VCaP (cell line): ENCODE data around the gene RSAD1.

Source experiments
- H3K27ac ChIP-seq: fragments of 450-650 bp; 2 replicates; pipeline ENCODE4 v1.5.1; 2017
- TF ChIP-seq, protein P1 (sequence below): fragments of 450-650 bp; conservative IDR thresholded peaks from 2 replicates; pipeline ENCODE4 v1.5.1; 2017; ENCODE audit warnings: mild to moderate bottlenecking, moderate library complexity

Gene RSAD1

DNA sequence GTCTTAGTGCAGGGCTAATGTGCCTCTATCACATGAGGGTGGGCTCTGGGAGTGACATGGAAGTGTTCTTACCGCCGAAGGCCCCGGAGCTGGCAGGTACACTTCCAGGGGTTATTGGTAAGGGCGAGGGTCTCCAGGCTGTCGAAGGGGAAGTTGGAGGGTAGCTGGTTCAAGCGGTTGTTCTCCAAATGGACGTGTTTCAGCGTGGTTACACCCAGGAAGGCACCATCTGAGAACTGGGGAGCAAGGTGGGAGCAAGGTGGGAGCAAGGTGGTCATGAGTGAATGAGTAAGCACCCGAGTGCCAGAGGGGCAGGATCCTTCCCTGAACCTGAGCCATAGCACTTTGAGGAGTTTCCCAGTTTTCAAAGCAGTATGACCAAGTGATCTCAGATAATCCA, 13.0 kb upstream of the RSAD1 start:
- TF ChIP-seq, protein P1, sequence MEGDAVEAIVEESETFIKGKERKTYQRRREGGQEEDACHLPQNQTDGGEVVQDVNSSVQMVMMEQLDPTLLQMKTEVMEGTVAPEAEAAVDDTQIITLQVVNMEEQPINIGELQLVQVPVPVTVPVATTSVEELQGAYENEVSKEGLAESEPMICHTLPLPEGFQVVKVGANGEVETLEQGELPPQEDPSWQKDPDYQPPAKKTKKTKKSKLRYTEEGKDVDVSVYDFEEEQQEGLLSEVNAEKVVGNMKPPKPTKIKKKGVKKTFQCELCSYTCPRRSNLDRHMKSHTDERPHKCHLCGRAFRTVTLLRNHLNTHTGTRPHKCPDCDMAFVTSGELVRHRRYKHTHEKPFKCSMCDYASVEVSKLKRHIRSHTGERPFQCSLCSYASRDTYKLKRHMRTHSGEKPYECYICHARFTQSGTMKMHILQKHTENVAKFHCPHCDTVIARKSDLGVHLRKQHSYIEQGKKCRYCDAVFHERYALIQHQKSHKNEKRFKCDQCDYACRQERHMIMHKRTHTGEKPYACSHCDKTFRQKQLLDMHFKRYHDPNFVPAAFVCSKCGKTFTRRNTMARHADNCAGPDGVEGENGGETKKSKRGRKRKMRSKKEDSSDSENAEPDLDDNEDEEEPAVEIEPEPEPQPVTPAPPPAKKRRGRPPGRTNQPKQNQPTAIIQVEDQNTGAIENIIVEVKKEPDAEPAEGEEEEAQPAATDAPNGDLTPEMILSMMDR, result no peak
- H3K27ac ChIP-seq, result no peak overlapping the region

DNA sequence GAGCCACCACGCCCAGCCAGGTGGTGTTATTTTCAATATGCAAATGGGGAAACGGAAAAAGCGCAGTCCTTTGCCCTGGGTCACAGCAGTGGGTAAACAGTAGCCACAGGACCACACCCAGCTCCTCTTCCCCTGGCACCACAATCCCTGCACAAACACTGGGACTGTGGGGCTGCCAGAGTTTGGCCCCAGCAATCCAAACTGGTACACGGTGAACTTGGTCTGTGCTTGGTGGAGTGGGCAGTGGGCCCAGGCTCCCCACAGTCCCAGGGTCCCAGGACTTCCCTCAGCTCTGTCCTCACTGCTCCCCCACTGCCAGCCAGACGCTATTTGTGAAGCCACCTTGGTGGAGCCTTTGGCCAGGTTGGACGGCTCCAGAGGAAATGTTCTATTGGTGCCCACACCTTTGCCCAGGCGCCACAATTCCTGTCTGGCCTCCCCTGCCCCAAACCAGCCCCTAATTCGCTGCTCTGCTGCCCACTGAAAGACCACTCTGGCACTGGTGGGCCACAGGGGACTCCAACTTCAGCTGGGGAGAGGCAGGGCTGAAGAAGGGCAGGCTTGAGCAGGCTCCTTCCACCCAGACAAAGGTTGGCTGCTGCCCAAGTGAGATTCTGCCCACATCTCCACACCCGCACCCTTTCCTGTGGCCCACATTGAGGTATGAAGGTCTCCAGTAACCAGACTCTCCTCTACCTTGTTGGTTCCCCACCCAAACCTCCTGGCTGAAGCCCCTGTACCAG, 12.1 kb upstream of the RSAD1 start:
- no peak overlapping the region; the same call in 1 of the 2 replicates for H3K27ac ChIP-seq
- TF ChIP-seq, protein P1, result no peak

DNA sequence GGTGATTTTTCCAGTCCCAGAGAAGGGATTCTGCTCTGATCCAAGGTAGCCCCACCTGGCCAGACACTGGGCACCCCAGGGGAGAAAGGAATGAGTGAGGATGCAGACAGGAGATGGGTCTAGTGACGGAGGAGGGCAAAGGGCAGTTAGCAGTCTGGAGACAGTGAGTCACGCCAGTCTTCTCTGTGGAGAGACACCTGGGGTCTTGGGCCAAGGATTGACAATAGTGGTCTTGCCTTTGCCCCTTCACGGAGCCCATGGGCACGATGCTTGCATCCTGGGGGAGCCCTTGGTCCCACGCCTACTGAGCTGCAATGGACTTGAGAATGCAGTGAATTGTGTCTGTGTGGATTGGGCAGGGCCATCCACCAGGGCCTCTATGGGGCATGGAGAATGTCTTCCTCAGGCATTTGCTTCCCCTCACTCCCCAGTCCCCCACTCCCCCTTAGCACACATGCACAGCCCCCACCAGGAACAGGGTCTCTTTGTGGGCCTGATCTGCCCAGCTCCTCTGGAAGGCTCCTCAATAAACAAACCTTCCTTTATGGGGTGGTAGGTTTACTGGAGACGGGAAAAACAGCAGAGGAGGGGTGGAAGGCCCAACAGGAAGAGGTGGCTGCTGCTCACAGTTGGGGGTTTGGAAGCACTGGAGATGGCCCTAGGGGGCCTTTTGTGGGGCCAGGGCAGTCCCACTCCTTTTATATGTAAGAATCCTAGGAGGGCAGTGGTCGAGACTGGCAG, 11.4 kb upstream of the RSAD1 start:
- H3K27ac ChIP-seq, result no peak overlapping the region
- TF ChIP-seq, protein P1, result no peak

DNA sequence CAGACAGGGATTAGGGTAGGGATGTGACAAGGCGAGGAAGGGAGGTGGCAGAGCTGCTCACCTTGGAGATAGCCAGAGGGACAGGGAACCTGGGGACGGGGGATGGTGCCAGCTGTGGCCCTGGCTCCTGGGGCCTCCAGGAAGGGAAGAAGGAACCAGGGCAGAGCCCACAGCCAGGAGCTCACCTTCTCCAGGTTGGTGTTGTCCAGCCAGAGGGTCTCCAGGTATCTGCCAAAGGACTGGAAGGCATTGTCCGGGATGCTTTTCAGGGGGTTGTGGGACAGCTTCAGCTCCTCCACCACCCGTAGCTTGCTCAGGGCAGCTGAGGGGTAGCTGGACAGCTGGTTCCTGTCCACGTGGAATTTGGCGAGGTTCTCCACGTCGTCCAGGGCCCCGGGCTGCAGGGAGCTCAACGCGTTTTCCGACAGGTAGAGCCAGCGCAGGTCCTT, 10.8 kb upstream of the RSAD1 start:
- H3K27ac ChIP-seq, result no peak overlapping the region
- TF ChIP-seq, protein P1, result no peak

DNA sequence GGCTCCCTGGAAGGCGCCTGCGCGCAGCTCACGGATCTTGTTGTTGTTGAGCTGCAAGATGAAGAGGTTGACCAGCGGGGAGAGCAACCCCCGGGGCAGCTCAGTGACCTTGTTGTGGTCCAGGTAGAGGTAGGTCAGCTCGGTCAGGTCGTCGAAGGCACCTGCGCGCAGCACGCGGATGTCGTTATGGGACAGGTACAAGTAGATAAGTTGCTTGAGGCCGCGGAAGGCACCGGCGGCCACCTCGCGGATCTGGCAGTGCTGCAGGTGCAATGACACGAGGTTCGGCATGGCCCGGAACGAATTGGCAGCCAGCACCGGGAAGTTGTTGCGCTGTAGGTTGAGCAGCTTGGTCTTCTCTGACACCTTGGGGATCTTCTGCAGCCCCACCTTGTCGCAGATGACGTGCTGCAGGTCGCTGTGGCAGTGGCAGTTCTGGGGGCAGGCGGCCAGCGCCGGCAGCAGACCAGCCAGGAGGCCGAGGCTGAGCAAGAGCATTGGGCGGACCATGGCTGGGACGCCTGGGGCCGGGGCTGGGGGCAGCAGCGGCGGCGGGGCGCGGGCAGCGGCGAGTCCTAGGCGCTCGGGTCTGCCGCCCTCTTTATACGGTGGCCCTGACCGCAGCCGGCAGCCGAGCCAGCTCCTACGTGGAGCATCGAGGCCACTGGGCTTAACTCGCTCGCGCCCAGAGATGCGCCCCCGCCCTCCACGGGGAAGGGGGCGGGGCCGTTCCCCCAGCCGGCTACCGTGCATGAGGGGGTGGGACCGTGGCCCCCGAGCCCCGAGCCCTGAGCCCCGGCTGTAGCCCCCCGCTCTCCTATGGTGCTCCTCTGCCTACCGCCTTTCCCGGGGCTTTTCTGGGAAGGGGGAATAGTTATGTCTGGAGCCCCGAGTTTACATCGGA, 10.1 kb upstream of the RSAD1 start, which contains the start of gene CHAD:
CHAD (minus strand) TSS at position 577 of the 904 bp plus-strand sequence; CDS start at position 510, 67 bp downstream.
- TF ChIP-seq, protein P1, result no peak
- H3K27ac ChIP-seq, result no peak within 1 kb of the TSS

DNA sequence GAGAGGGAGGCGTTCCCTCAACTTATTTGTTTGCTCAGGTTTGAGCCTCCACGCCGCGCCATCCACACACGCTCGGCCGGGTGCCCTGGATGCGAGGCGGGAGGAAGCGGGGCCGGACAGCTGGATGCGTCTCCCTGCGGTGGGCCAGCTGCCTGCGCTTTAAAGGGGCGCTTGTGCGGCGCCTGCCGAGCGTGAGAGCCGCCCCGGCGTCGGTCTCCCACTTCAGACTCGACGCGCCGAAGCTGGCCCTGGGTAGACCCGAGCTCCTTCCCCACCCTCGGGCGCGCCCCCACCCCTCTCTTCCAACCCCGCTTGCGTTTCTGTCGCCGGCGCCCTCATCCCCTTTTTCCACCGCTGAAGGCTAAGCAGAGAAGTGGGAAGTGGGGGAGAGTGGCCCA, 9.5 kb upstream of the RSAD1 start:
- H3K27ac ChIP-seq, result no peak overlapping the region
- TF ChIP-seq, protein P1, result no peak
